Breast epithelium (tissue), 3 donors: Measurements from ENCODE around the gene OAF.
"Not testable (repeated sequence)": the region's sequence is repeated elsewhere in the genome, so short reads cannot be mapped to it uniquely, and the experiment has no call there.

ENCODE experiments used
- POLR2AphosphoS5 ChIP-seq, 3 donors: sonication (generic); formaldehyde crosslinking; IDR thresholded peaks; one replicate each; pipeline ENCODE4 v1.6.1; 2017; ENCODE audit warnings: antibody characterized with exemption in 3 of 3
- TF ChIP-seq, protein P1 (sequence below), 3 donors: fragments of 450-650 bp; IDR thresholded peaks; one replicate each; pipeline ENCODE4 v1.5.1; 2016 to 2017; ENCODE audit warnings: antibody characterized with exemption in 3 of 3, mild to moderate bottlenecking in 3 of 3, moderate library complexity in 3 of 3

DNA sequence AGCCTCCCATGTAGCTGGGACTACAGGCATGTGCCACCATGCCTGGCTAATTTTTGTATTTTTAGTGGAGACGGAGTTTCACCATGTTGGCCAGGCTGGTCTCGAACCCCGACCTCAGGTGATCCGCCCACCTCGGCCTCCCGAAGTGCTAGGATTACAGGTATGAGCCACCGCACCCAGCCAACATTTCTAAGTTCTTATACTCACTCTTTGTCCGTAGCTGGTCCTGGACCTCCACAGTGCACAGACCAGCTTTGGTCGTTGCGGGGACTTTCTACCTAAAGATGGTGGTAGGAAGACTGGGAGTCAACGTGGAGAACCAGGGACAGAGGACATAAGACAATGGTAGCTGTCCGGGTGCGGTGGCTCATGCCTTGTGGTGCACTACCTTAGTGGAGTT is 42.5 kb downstream of the OAF start:
- TF ChIP-seq, protein P1, sequence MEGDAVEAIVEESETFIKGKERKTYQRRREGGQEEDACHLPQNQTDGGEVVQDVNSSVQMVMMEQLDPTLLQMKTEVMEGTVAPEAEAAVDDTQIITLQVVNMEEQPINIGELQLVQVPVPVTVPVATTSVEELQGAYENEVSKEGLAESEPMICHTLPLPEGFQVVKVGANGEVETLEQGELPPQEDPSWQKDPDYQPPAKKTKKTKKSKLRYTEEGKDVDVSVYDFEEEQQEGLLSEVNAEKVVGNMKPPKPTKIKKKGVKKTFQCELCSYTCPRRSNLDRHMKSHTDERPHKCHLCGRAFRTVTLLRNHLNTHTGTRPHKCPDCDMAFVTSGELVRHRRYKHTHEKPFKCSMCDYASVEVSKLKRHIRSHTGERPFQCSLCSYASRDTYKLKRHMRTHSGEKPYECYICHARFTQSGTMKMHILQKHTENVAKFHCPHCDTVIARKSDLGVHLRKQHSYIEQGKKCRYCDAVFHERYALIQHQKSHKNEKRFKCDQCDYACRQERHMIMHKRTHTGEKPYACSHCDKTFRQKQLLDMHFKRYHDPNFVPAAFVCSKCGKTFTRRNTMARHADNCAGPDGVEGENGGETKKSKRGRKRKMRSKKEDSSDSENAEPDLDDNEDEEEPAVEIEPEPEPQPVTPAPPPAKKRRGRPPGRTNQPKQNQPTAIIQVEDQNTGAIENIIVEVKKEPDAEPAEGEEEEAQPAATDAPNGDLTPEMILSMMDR (IDR thresholded peaks at IDR 0.05) = not testable (repeated sequence)
- TF ChIP-seq POLR2AphosphoS5 (IDR thresholded peaks at IDR 0.05) = not testable (repeated sequence)
